GM12878 (cell line): ENCODE results near the gene SORCS2. TPM values are rescaled to one million over a fixed set of nuclear protein-coding genes. Genes with fewer than 3 reads are reported as not detected.

ENCODE experiments used
- ATAC-seq: fragments of 200-7000 bp; cut with Tn5 transposase; 3 replicates; pipeline ENCODE4 v1.9.1; 2020; ENCODE audit warnings: mild to moderate bottlenecking, moderate library complexity
- BruUV-seq: library from RNA; stranded (reverse); fragments of 400-500 nt; replicated peaks from 2 replicates; lab custom pipeline; 2021; lab: Mats Ljungman, UMichigan
- CTCF ChIA-PET: fragments of 300-600 bp; sonication (Branson Sonifier 250); formaldehyde crosslinking; extraction: SDS; loops from one replicate; lab custom pipeline; 2021; ENCODE audit warnings: inconsistent platforms; lab: Yijun Ruan, JAX
- POLR2A ChIA-PET: fragments of 350-600 bp; formaldehyde crosslinking; extraction: SDS; loops from one replicate; lab custom pipeline; 2021; ENCODE audit warnings: inconsistent platforms; lab: Charles Lee
- RAD21 ChIA-PET: fragments of 300-600 bp; sonication (Branson Sonifier 250); formaldehyde crosslinking; loops from one replicate; lab custom pipeline; 2023; ENCODE audit warnings: antibody characterized with exemption; ENCODE audit not compliant: unreplicated experiment; lab: Charles Lee
- SMC1A ChIA-PET: fragments of 300-600 bp; sonication (Branson Sonifier 250); formaldehyde crosslinking; loops from one replicate; lab custom pipeline; 2023; ENCODE audit not compliant: unreplicated experiment, uncharacterized antibody; lab: Charles Lee
- DNase-seq: peaks from one replicate; pipeline ENCODE4 v3.0.0-alpha.2; 2011; ENCODE audit warnings: low read depth, low spot score
- FAIRE-seq: peaks from 3 replicates; lab custom pipeline; 2011; peaks lifted over from hg19 to GRCh38; lab: Jason Lieb, UNC
- H2AFZ ChIP-seq: 2 replicates; pipeline ENCODE4 v1.6.0; 2011; ENCODE audit warnings: low read depth, low read length, control low read depth; ENCODE audit not compliant: control insufficient read depth
- H3K27ac ChIP-seq: 2 replicates; pipeline ENCODE4 v1.5.1; 2011; ENCODE audit warnings: control low read depth; ENCODE audit not compliant: control insufficient read depth, insufficient read depth
- H3K27me3 ChIP-seq, 2 experiments: replicated peaks in 1 of 2; 2 replicates each; pipeline versions ENCODE4 v1.6.0 to v1.6.1; 2011; ENCODE audit warnings: low read length in 1 of 2; ENCODE audit not compliant: control insufficient read depth in 2 of 2, insufficient read depth in 2 of 2
- H3K36me3 ChIP-seq, 2 experiments: 2 replicates each; pipeline ENCODE4 v1.5.1; 2011; ENCODE audit warnings: low read length in 1 of 2; ENCODE audit not compliant: control insufficient read depth in 2 of 2, insufficient read depth in 2 of 2
- H3K4me1 ChIP-seq: 2 replicates; pipeline ENCODE4 v1.6.1; 2011; ENCODE audit warnings: mild to moderate bottlenecking, low read length, moderate library complexity, mixed read lengths; ENCODE audit not compliant: control insufficient read depth, insufficient read depth
- H3K4me2 ChIP-seq: 2 replicates; pipeline ENCODE4 v1.6.0; 2011; ENCODE audit warnings: control low read depth; ENCODE audit not compliant: control insufficient read depth, insufficient read depth
- H3K4me3 ChIP-seq: fragments of 200-600 bp; sonication (generic); 2 replicates; pipeline ENCODE4 v1.5.1; 2016
- H3K79me2 ChIP-seq: 2 replicates; pipeline ENCODE4 v1.6.0; 2011; ENCODE audit warnings: low read length; ENCODE audit not compliant: control insufficient read depth, insufficient read depth
- H3K9ac ChIP-seq: 2 replicates; pipeline ENCODE4 v1.8.0; 2011; ENCODE audit warnings: low read length, control low read depth, mixed read lengths; ENCODE audit not compliant: control insufficient read depth, insufficient read depth
- H3K9me3 ChIP-seq: replicated peaks from 3 replicates; pipeline ENCODE4 v1.5.1; 2011; ENCODE audit warnings: mild to moderate bottlenecking, low read length; ENCODE audit not compliant: control insufficient read depth, insufficient read depth
- H4K20me1 ChIP-seq: 2 replicates; pipeline ENCODE4 v1.6.0; 2011; ENCODE audit not compliant: control insufficient read depth, insufficient read depth
- CBFB ChIP-seq: IDR thresholded peaks from 2 replicates; pipeline ENCODE4 v1.6.1; 2016; ENCODE audit warnings: antibody characterized with exemption, low read depth
- IRF5 ChIP-seq: fragments of 450-650 bp; IDR thresholded peaks from 2 replicates; pipeline ENCODE4 v1.6.1; 2017; ENCODE audit warnings: borderline replicate concordance
- NRF1 ChIP-seq: conservative IDR thresholded peaks from 2 replicates; pipeline ENCODE4 v1.6.1; 2011; ENCODE audit warnings: mild to moderate bottlenecking, low read depth, low read length, improper control_type of control experiment
- SRF ChIP-seq, 2 experiments: IDR thresholded peaks; 2 replicates each; pipeline ENCODE4 v1.6.1; 2011; ENCODE audit warnings: low read depth in 2 of 2, low read length in 2 of 2, mild to moderate bottlenecking in 1 of 2, moderate library complexity in 1 of 2
- STAT3 ChIP-seq: IDR thresholded peaks from 2 replicates; pipeline ENCODE4 v1.6.1; 2011; ENCODE audit warnings: low read depth, low read length, improper control_type of control experiment
- WGBS: methylation state at CpG from one replicate; pipeline ENCODE4 v1.1.6; 2016; ENCODE audit warnings: low lambda C conversion rate; ENCODE audit not compliant: insufficient replicate concordance, insufficient coverage; ENCODE audit errors: missing lambda C conversion rate; 5-methylcytosine and 5-hydroxymethylcytosine counted together
- in situ Hi-C: fragments of 300-500 bp; cut with MboI; formaldehyde crosslinking; loops from 9 replicates; pipeline ENCODE4 v1.14.3; 2018; ENCODE audit warnings: mixed read lengths
- intact Hi-C: fragments of 100-400 bp; cut with micrococcal nuclease; formaldehyde crosslinking; loops from one replicate; pipeline ENCODE4 v1.14.2; 2022; ENCODE audit not compliant: unreplicated experiment
- polyA plus RNA-seq, 11 experiments: library from polyadenylated mRNA; depleted of rRNA in 4 of 11; unstranded in 6 of 11; stranded (reverse) in 5 of 11; fragments of >200 nt; fragmentation: Nextera tagmentation in 4 of 11; fragmentation: Illumina TruSeq in 1 of 11; extraction: Ambion mirVana in 4 of 11; extraction: Trizol in 1 of 11; gene quantifications; 1 replicate in 1 of 11; 2 replicates in 10 of 11; pipeline versions ENCODE4 v1.2.1 to v1.2.3, GENCODE V29; 2011 to 2016; ENCODE audit warnings: inconsistent platforms in 2 of 11, missing spikeins in 2 of 11, low read depth in 1 of 11
- total RNA-seq, 4 experiments: library from RNA; depleted of rRNA in 3 of 4; stranded (reverse); fragments of >200 nt in 3 of 4; fragmentation: Illumina TruSeq in 1 of 4; extraction: Trizol in 1 of 4; gene quantifications; 2 replicates each; pipeline versions ENCODE4 v1.2.1 to v1.2.3, GENCODE V29; 2013 to 2021

SORCS2 gene
- total and polyA plus RNA-seq, 10 of the 15 experiments (the other 5 are each of a cell fraction or from before 2014, with no cell fraction given): 0.01 to 0.15 (median 0.05) TPM; not detected in 5

DNA sequence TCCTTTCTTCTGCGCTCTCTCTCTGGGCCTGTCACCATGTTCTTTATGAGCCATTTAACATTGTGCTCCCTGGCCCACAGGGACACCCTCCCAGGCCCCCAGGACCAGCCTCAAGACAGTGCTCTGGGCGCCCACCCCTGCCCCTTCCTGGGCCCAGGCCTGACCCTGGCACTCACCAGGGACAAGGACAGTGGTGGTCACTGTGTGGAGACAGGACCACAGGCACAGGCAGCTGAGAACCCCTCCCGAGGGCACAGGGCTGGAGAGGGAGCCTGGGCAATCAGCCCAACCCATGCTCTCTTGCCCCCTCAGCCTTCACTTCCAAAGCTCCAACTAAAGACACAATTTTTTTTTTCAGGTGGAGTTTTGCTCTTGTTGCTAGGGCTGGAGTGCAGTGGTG is 460.6 kb downstream of the SORCS2 start:
- TF ChIP-seq CBFB: no peak
- TF ChIP-seq, all 136 proteins: peak for 0
- ChIA-PET SMC1A (no interaction called here), CTCF (no interaction called here), RAD21 (no interaction called here), POLR2A (no interaction called here)
- 10% methylated on average over 3 of the region's 3 CpGs for WGBS
- Histone ChIP-seq H3K4me3 (no peak overlapping the region), H3K27ac (no peak overlapping the region), H3K36me3 (no peaks in the 10 kb centered on the region), H3K27me3 (no peaks in the 10 kb centered on the region; a peak in 2 of 4 replicates), H3K79me2 (no peaks in the 10 kb centered on the region), H4K20me1 (no peaks in the 10 kb centered on the region), H2AFZ (no peak overlapping the region), H3K4me1 (no peaks in the 10 kb centered on the region), H3K4me2 (no peak overlapping the region), H3K9ac (no peak overlapping the region), H3K9me3 (no peaks in the 10 kb centered on the region)
- DNase-seq (no peak), FAIRE-seq (no peak), ATAC-seq (no peak)
- BruUV-seq: no TSS peak
- in situ Hi-C loops: no loop called here
- intact Hi-C loops: no loop called here

DNA sequence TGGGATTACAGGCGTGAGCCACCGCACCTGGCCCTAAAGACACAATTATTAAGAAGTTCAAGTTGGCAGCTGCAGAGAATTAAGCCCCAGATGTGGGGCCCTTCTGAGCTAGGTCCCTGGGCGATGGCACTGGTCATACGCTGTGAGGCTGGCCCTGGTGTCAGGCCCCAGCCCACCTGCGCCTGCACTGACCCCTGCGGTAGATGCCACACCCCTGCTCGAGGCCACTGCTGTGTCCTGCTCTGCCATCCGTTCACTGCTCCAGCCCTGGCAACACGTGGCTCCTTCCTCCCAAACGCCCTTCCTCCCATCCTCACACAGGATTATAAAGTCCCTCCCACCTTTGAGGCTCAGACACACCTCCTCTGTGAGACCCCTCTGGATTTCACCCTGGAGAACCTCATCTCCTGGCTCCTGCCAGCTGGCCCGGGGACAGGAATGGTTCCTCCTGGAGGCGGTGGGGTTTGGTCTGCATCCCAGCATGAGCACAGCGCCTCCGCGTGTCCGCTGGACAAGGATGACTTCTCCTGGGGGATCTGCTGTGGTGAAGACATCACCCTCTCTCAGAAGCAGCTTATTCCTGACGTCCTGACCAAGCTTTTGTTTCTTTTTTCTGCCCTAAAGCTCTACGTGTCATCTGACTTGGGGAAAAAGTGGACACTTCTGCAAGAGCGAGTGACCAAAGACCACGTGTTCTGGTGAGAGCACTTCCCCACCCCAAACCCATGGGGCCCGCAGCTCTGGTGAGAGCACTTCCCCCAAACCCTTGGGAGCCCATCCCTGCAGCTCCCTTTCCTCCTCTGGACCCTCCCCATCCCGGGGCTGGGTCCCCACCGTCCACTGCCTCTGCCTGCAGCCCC is 461.4 kb downstream of the SORCS2 start:
- TF ChIP-seq IRF5 (no peak), NRF1 (no peak), SRF (IDR thresholded peaks at IDR 0.05; ENCODE audit: low read depth in 2 of 2, low read length in 2 of 2) (no peak), STAT3 (no peak)
- no peak overlapping the region for H3K4me2 ChIP-seq
- ChIA-PET POLR2A (no interaction called here), RAD21 (no interaction called here), SMC1A (no interaction called here), CTCF (no interaction called here)
- no peaks in the 10 kb centered on the region; a peak in 2 of 4 replicates for H3K27me3 ChIP-seq
- H3K27ac ChIP-seq: no peak overlapping the region
- no peaks in the 10 kb centered on the region for H4K20me1 ChIP-seq
- no peak overlapping the region for H3K4me3 ChIP-seq
- in situ Hi-C loops: no loop called here
- no peak for ATAC-seq
- intact Hi-C loops: no loop called here
- H3K79me2 ChIP-seq: no peaks in the 10 kb centered on the region
- no TSS peak for BruUV-seq
- H2AFZ ChIP-seq: no peak overlapping the region
- H3K36me3 ChIP-seq: no peaks in the 10 kb centered on the region
- FAIRE-seq: no peak
- WGBS: 53% methylated on average over 23 of the region's 23 CpGs
- no peaks in the 10 kb centered on the region for H3K4me1 ChIP-seq
- H3K9me3 ChIP-seq: no peaks in the 10 kb centered on the region
- no peak for DNase-seq
- no peak overlapping the region for H3K9ac ChIP-seq
